Mucosa of gallbladder (tissue), 1 donor: ENCODE data around the gene RBL1. TPM values are rescaled to one million over a fixed set of nuclear protein-coding genes. Genes with fewer than 3 reads are reported as not detected.
"Not testable (repeated sequence)": the region's sequence is repeated elsewhere in the genome, so short reads cannot be mapped to it uniquely, and the experiment has no call there.

Experiments used
- DNase-seq: peaks from one replicate; pipeline ENCODE4 v3.0.0-alpha.2; 2020; ENCODE audit warnings: low spot score
- total RNA-seq: library from RNA; stranded (reverse); gene quantifications from one replicate; pipeline ENCODE4 v1.2.1, GENCODE V29; 2021
- donor health status: DM: no; HTN: no; CAD: no.

RBL1 gene
- total RNA-seq, 1 donor from 2014 or later, result 4.6 TPM

GRCh38 chr20:36997121-36997520, 98.7 kb downstream of the RBL1 start:
- DNase-seq, result no peak

DNA sequence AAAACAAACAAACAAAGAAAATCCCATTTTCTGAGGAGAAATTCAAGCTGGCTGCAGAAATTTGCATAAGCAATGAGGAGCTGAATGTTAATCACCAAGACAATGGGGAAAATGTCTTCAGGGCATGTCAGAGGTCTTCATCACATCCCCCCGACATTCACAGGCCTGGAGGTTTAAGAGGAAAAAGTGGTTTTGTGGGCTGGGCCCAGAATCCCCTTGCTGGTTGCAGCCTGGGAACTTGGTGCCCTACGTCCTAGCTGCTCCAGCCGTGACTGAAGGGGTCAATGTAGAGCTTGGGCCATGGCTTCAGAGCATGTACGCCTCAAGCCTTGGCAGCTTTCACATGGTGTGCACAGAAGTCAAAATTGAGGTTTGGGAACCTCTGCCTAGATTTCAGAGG, 101.6 kb downstream of the RBL1 start:
- DNase-seq, result not testable (repeated sequence)

GRCh38 chr20:36992802-36993334, 102.9 kb downstream of the RBL1 start:
- DNase-seq, result no peak

- no peak for DNase-seq
Measured at GRCh38 chr20:36991703-36992102, 104.1 kb downstream of the RBL1 start.

DNA sequence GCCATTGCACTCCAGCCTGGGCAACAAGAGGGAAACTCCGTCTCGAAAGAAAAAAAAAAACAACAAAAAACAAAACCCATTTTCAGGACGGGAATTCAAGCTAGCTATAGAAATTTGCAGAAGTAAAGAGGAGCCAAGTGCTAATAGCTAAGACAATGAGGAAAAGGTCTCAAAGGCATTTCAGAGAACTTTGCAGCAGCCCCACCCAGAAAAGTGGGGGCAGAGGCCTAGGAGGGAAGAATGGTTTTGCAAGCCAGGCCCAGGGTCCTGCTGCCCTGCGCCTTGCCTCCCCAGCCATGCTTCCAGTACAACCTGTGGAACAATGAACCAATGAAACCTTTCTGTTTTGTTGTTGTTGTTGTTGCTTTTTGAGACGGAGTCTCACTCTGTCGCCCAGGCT, 106.0 kb downstream of the RBL1 start:
- DNase-seq, result no peak

DNA sequence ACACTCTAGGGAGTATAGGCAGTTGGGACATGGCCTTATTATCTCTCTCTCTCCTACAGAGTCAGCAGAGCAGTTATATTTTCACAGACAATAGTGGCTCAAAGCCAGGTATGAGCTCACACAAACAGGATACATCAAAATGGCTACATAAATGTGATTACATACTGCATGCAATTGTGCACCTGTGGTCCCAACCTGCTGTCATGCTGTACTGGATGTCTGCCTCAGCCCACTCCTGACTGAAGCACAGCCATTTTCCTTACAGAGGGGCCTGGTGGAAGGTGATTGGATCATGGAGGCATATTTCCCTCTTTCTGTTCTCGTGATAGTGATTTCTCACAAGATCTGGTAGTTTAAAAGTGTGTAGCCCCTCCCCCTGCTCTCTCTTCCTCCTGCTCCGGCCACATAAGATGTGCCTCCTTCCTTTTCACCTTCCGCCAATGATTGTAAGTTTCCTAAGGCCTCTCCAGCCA, 107.3 kb downstream of the RBL1 start:
- no peak for DNase-seq

- no peak for DNase-seq
Measured at GRCh38 chr20:36984257-36984638, 111.5 kb downstream of the RBL1 start.

- no peak for DNase-seq
Measured at GRCh38 chr20:36975099-36975818, 120.5 kb downstream of the RBL1 start.

- no peak for DNase-seq
Measured at GRCh38 chr20:36974660-36975059, 121.1 kb downstream of the RBL1 start.

DNA sequence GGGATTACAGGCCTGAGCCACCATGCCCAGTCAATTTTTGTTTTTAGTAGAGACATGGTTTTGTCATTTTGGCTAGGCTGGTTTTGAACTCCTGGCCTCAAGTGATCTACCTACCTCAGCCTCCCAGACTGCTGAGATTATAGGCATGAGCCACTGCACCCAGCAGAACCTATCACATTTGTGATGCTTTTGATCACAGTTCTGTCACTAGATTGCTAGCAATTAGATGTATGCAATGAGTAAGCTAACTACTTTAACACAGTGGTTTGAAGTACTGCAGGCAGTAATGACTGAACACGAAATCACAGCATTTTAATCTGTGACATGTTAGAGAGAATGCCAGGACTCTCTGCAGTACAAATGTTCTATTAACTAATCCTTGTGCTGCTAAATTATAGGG, 124.7 kb downstream of the RBL1 start:
- no peak for DNase-seq

DNA sequence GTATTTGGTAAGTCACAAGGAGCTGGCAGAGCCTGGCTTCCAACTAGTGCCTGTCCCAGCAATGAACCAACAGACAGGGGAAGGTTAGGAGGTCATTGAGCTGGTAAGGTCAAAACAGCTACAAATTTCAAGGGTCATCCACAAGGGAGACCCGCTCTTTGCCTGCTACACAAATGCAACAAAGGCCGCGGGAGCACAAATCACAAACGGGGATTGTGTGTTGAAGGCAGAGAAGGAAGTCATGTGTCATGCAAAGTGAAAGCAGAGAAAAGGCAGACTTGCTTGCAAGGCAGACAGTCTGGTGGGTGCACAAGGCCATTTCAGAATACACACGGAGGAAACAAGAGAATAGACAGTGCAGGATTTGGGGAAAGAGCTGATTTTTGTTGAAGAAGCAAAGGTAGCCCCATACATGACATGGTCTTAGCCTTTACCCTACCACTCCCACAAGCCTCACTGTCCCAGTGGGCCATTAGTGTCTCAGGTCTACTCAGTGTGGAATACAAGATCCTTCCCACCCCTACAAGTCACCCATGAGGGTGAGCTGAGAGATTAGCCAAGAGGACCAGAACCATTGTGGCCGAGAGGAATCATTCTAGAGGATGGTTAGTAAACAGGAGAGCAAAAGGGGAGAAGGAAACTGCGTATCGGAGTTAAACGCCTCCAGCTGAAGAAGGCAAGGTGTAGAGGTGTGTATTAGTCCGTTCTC, 126.2 kb downstream of the RBL1 start:
- DNase-seq, result no peak

GRCh38 chr20:36969051-36969450, 126.7 kb downstream of the RBL1 start:
- DNase-seq, result no peak

- no peak for DNase-seq
Measured at GRCh38 chr20:36967636-36968035, 128.2 kb downstream of the RBL1 start.

- not testable (repeated sequence) for DNase-seq
Measured at GRCh38 chr20:36966965-36967364, 128.8 kb downstream of the RBL1 start.

- DNase-seq, result not testable (repeated sequence)
Measured at GRCh38 chr20:36962354-36962941, 133.3 kb downstream of the RBL1 start.

DNA sequence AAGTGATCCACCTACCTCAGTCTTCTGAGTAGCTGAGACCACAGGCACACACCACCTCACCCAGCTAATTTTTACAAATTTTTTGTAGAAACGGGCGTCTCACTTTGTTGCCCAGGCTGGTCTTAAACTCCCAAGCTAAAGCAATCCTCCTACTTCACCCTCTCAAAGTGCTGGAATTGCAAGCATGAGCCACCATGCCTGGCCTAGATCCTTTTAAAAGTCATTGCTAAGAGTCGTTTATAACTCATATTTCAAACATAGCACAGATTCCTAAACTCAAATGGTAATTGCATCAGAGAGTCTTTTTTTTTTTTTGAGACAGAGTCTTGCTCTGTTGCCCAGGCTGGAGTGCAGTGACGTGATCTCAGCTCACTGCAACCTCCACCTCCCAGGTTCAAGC, 136.6 kb downstream of the RBL1 start:
- DNase-seq, result no peak

GRCh38 chr20:36957875-36958667, 137.7 kb downstream of the RBL1 start:
- peak; percentile 31 for DNase-seq

DNA sequence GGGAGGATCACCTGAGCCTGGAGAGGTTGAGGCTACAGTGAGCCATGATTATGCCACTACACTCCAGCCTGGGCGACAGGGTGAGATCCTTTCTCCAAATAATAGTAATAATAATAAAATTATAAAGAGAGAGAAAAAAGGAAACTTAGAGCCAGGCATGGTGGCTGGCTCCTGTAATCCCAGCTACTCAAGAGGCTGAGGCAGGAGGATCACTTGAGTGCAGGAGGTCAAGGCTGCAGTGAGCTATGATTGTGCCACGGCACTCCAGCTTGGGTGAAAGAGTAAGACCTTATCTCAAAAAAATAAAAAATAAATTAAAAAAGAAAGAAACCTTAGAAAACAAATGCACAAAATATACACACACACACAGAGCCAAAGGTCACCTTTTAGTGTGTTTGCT, 139.1 kb downstream of the RBL1 start:
- DNase-seq, result no peak

DNA sequence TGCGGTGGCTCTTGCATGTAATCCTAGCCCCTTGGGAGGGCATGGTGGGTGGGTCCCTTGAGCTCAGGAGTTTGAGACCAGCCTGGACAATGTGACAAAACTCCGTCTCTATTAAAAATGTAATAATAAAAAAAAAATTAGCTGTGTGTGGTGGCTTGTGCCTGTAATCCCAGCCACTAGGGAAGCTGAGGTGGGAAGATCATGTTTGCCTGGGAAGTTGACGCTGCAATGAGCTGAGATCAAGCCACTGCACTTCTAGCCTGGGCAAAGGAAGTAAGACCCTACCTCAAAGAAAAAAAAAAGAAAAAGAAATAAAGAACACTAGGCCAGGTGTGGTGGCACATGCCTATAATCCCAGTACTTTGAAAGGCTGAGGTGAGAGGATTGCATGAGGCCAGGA, 139.8 kb downstream of the RBL1 start:
- no peak for DNase-seq

DNA sequence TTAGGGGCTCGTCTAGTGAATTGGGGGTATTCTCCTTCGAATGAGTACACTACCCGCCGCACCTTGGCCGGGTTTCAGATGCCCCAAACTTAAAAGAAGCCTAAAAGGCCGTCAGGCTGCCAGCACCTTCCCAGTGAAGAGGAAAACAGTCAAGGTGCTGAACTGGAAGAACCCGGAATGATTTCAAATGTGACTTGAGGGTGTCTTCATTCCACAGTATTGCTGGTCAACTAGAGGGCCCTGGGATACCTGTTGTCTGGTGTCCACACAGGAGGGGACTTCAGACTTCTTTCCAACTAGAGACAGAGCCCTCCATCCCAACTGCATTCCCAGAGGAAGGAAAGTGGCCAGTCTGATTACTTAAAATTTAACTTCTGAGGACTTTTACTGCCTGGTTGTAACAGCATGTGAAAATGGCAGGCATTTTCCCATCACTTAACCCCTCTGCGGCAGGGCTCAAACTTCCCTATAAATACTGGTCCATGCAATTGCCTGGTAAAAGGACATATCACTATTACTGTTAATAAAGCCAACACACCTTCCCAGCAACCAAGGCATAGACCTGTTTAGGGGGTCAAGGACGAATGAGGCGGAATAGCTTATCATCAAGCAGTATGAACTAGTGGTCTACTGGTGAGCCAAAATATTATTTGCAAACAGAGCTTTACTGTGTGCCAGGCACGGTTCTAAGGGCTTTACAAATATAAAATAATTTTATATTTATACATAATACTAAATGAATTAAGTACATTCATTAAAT, 143.6 kb downstream of the RBL1 start:
- DNase-seq, result no peak
